Fibroblast of mammary gland (primary cell): ENCODE measurements around the gene NEK1.
"Not testable (repeated sequence)": the region's sequence is repeated elsewhere in the genome, so short reads cannot be mapped to it uniquely, and the experiment has no call there.

Experiments
- DNase-seq: peaks from one replicate; pipeline ENCODE4 v3.0.0-alpha.2; 2010; ENCODE audit warnings: low read depth
- H3K4me3 ChIP-seq: 2 replicates; pipeline ENCODE4 v1.5.1; 2011; ENCODE audit warnings: low read depth, mild to moderate bottlenecking, low read length, moderate library complexity; ENCODE audit not compliant: control insufficient read depth
- CTCF ChIP-seq: conservative IDR thresholded peaks from 2 replicates; pipeline ENCODE4 v1.5.1; 2011; ENCODE audit warnings: low read depth, low read length, inconsistent platforms; ENCODE audit not compliant: control insufficient read depth, insufficient read depth

The NEK1 gene

GRCh38 chr4:169440446-169440845 lies 171.9 kb downstream of the NEK1 start:
- TF ChIP-seq CTCF = no peak
- no peak overlapping the region for H3K4me3 ChIP-seq
- no peak for DNase-seq

- no peak for TF ChIP-seq CTCF
- H3K4me3 ChIP-seq = no peak overlapping the region
- DNase-seq = peak; percentile 21
Observed at GRCh38 chr4:169439244-169439643, 173.1 kb downstream of the NEK1 start.

- no peak for TF ChIP-seq CTCF
- no peak for DNase-seq
Observed at GRCh38 chr4:169438057-169438480, 174.3 kb downstream of the NEK1 start.

GRCh38 chr4:169437299-169438047 lies 174.9 kb downstream of the NEK1 start:
- no peak for TF ChIP-seq CTCF
- no peak for DNase-seq
- no peak overlapping the region for H3K4me3 ChIP-seq

More at GRCh38 chr4:169438057-169438480, 174.3 kb downstream of the NEK1 start:
- H3K4me3 ChIP-seq = no peak overlapping the region

GRCh38 chr4:169436734-169437133 lies 175.6 kb downstream of the NEK1 start:
- H3K4me3 ChIP-seq = no peak overlapping the region
- DNase-seq = no peak

GRCh38 chr4:169428376-169428775 lies 184.0 kb downstream of the NEK1 start:
- no peak for DNase-seq
- H3K4me3 ChIP-seq = no peak overlapping the region
- no peak for TF ChIP-seq CTCF

More at GRCh38 chr4:169436734-169437133, 175.6 kb downstream of the NEK1 start:
- no peak for TF ChIP-seq CTCF

- not testable (repeated sequence) for H3K4me3 ChIP-seq, DNase-seq
Observed at GRCh38 chr4:169427727-169428126, 184.7 kb downstream of the NEK1 start.
